SU-DHL-6 (cell line): Measurements from ENCODE around the gene FYCO1.

Experiments used
- EZH2phosphoT487 ChIP-seq: fragments of 200-600 bp; sonication (generic), shearing (Covaris generic); conservative IDR thresholded peaks from 2 replicates; pipeline ENCODE4 v1.6.1; 2018; ENCODE audit warnings: mild to moderate bottlenecking, antibody characterized with exemption, low read length, moderate library complexity, mixed read lengths
- TF ChIP-seq, protein P1 (sequence below): fragments of 200-600 bp; sonication (generic); IDR thresholded peaks from one replicate; pipeline ENCODE4 v1.5.1; 2017; ENCODE audit warnings: antibody characterized with exemption, mild to moderate bottlenecking, low read length, moderate library complexity; ENCODE audit not compliant: insufficient read depth, poor library complexity, severe bottlenecking

DNA sequence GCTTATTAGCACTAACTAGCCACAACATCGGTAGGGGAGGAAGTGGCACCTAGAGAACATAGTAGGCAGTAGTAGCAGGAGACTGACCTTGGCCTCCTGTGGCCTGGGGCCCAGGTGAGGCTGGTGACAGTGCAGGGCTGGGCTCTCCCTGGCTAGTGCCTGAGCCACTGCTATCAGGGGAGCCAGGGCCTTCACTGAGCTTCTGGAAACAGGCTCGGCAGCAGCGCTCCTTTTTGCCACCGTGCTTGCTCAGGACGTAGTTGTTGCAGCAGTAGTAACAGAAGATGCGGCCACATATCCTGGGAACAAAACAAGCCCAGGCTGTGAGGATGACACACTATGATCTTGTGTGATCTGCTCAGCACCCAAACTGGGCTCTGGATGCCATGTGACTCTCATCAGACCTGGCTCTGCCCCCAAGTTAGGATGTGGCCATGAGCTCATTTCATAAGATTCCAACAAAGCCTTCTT is 37.3 kb downstream of the FYCO1 start:
- TF ChIP-seq, protein P1, sequence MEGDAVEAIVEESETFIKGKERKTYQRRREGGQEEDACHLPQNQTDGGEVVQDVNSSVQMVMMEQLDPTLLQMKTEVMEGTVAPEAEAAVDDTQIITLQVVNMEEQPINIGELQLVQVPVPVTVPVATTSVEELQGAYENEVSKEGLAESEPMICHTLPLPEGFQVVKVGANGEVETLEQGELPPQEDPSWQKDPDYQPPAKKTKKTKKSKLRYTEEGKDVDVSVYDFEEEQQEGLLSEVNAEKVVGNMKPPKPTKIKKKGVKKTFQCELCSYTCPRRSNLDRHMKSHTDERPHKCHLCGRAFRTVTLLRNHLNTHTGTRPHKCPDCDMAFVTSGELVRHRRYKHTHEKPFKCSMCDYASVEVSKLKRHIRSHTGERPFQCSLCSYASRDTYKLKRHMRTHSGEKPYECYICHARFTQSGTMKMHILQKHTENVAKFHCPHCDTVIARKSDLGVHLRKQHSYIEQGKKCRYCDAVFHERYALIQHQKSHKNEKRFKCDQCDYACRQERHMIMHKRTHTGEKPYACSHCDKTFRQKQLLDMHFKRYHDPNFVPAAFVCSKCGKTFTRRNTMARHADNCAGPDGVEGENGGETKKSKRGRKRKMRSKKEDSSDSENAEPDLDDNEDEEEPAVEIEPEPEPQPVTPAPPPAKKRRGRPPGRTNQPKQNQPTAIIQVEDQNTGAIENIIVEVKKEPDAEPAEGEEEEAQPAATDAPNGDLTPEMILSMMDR, result no peak
- no peak for TF ChIP-seq EZH2phosphoT487
